Measurements from ENCODE around the gene SAT1. TPM values are rescaled to one million over a fixed set of nuclear protein-coding genes. Genes with fewer than 3 reads are reported as not detected.

The SAT1 gene
- total and polyA plus RNA-seq, 10 of the 15 experiments (the other 5 are each of a cell fraction or from before 2014, with no cell fraction given), result 42.2 to 234 (median 60.4) TPM

DNA sequence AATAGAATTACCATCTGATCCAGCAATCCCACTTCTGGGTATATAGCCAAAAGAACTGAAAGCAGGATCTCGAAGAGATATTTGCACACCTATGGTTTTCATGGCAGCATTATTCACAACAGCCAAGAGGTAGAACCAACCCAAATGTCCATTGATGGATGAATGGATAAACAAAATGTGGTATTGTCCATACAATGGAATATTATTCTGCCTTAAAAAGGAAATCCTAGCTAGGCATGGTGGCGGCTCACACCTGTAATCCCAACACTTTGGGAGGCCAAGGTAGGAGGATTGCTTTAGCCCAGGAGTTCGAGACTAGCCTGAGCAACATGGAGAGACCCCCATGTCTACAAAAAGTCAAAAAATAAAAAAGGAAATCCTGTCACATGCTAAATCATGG lies 27.3 kb downstream of the SAT1 start (continued):
- TF ChIP-seq, protein P1, sequence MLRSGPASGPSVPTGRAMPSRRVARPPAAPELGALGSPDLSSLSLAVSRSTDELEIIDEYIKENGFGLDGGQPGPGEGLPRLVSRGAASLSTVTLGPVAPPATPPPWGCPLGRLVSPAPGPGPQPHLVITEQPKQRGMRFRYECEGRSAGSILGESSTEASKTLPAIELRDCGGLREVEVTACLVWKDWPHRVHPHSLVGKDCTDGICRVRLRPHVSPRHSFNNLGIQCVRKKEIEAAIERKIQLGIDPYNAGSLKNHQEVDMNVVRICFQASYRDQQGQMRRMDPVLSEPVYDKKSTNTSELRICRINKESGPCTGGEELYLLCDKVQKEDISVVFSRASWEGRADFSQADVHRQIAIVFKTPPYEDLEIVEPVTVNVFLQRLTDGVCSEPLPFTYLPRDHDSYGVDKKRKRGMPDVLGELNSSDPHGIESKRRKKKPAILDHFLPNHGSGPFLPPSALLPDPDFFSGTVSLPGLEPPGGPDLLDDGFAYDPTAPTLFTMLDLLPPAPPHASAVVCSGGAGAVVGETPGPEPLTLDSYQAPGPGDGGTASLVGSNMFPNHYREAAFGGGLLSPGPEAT (IDR thresholded peaks at IDR 0.05; ENCODE audit: low read depth), result no peak
- TF ChIP-seq SMAD5 (IDR thresholded peaks at IDR 0.05; ENCODE audit: low read depth) (no peak), WRNIP1 (IDR thresholded peaks at IDR 0.05; ENCODE audit: borderline replicate concordance, low read depth, low read length) (no peak), CEBPZ (IDR thresholded peaks at IDR 0.05; ENCODE audit: low read depth, low read length) (no peak), NR2C2 (IDR thresholded peaks at IDR 0.05; ENCODE audit: borderline replicate concordance, control insufficient read depth, insufficient read length, low read depth) (no peak), NFIC (IDR thresholded peaks at IDR 0.05; ENCODE audit: low read depth, low read length) (no peak), CUX1 (IDR thresholded peaks at IDR 0.05; ENCODE audit: insufficient replicate concordance, low read depth, low read length) (no peak), STAT1 (conservative IDR thresholded peaks at IDR 0.05) (no peak), BHLHE40 (IDR thresholded peaks at IDR 0.05; ENCODE audit: borderline replicate concordance in 1 of 2, low read depth in 2 of 2, low read length in 1 of 2) (no peak), PML (IDR thresholded peaks at IDR 0.05; ENCODE audit: low read length) (no peak)
